22Rv1 (cell line): ENCODE data around the gene CEP41.

Source experiments
- H3K27ac ChIP-seq: fragments of 450-650 bp; 2 replicates; pipeline ENCODE4 v1.5.1; 2017
- ZFX ChIP-seq: fragments of 450-650 bp; IDR thresholded peaks from 2 replicates; pipeline ENCODE4 v1.6.1; 2017; ENCODE audit warnings: antibody characterized with exemption, borderline replicate concordance
- TF ChIP-seq, protein P1 (sequence below): fragments of 450-650 bp; IDR thresholded peaks from 2 replicates; pipeline ENCODE4 v1.5.1; 2017; ENCODE audit warnings: mild to moderate bottlenecking

CEP41 gene

DNA sequence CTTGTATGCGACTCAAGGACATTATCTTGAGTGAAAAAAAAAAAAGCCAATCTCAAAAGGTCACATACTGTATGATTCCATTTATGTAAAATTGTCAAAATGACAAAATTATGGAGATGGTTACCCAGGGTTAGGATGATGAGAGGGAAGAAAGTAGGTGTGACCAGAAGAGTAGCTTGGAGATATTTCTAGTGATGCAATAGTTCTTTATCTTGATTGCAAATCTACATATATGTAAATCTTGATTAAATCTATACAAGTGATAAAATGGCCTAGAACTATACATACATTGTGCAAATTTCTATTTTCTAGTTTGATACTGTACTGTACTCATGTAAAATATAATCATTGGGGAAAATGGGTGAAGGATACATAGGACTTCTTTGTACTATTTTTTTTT is 4.6 kb downstream of the CEP41 start:
- no peak for TF ChIP-seq ZFX
- TF ChIP-seq, protein P1, sequence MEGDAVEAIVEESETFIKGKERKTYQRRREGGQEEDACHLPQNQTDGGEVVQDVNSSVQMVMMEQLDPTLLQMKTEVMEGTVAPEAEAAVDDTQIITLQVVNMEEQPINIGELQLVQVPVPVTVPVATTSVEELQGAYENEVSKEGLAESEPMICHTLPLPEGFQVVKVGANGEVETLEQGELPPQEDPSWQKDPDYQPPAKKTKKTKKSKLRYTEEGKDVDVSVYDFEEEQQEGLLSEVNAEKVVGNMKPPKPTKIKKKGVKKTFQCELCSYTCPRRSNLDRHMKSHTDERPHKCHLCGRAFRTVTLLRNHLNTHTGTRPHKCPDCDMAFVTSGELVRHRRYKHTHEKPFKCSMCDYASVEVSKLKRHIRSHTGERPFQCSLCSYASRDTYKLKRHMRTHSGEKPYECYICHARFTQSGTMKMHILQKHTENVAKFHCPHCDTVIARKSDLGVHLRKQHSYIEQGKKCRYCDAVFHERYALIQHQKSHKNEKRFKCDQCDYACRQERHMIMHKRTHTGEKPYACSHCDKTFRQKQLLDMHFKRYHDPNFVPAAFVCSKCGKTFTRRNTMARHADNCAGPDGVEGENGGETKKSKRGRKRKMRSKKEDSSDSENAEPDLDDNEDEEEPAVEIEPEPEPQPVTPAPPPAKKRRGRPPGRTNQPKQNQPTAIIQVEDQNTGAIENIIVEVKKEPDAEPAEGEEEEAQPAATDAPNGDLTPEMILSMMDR, result no peak

GRCh38 chr7:130435311-130435854 is 5.4 kb downstream of the CEP41 start:
- TF ChIP-seq, protein P1, result no peak
- no peak for TF ChIP-seq ZFX
- no peak overlapping the region for H3K27ac ChIP-seq

More for the DNA sequence above, 4.6 kb downstream of the CEP41 start:
- H3K27ac ChIP-seq, result no peak overlapping the region

- H3K27ac ChIP-seq, result no peak overlapping the region
- TF ChIP-seq, protein P1, result no peak
- TF ChIP-seq ZFX, result no peak
Measured at GRCh38 chr7:130433301-130433700, 7.5 kb downstream of the CEP41 start.

- no peak overlapping the region for H3K27ac ChIP-seq
- TF ChIP-seq ZFX, result no peak
Measured at GRCh38 chr7:130432886-130433285, 7.9 kb downstream of the CEP41 start.

DNA sequence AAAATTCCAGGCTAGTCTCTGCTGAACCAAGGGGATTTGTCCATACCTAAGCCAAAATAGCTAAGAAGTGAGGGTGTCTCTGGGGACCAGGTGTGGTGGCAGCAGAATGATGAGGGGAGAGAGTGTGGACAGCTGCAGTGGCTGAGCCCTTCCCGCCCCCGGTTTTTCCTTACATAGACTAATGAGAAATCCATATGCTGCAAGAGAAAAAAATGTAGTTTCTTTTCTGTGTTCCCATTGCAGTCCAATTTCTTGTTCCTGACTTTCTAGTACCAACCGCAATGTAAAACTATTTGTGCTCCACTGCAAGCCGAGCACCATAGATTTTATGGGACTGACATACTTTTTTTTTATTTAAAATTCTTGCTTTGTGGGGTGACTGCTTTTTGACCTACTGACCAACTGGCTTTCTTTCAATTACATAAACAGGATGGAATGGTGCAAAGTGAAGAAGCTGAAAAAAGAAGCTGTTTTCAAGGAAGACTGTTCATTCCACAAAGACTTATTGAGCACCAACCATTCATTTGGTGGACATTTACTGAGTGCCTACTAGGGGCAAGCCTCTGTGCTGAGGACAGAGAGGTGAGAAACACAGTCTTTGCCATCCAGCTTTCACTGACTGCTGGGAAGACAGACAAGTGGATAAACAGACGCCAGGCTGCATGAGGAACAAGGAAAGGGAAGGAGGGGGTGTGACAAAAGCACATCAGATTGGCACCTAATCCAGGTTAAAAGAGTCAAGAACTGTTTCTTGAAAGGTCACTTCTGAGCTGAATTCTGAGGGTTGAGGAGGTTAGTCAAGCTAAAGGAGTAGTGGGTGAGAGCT is 9.8 kb downstream of the CEP41 start:
- no peak overlapping the region for H3K27ac ChIP-seq
- TF ChIP-seq, protein P1, result no peak

GRCh38 chr7:130430115-130430514 is 10.7 kb downstream of the CEP41 start:
- H3K27ac ChIP-seq, result no peak overlapping the region
- TF ChIP-seq, protein P1, result no peak
- TF ChIP-seq ZFX, result no peak

GRCh38 chr7:130429019-130429418 is 11.8 kb downstream of the CEP41 start:
- TF ChIP-seq, protein P1, result no peak
- no peak for TF ChIP-seq ZFX
- no peak overlapping the region for H3K27ac ChIP-seq
